GM10248 (cell line): ENCODE data around the gene NINJ1.

Experiments used
- CTCF ChIA-PET: fragments of 300-600 bp; sonication (Branson Sonifier 250); formaldehyde crosslinking; extraction: SDS; loops from one replicate; lab custom pipeline; 2021; ENCODE audit warnings: antibody characterized with exemption; lab: Yijun Ruan, JAX
- POLR2A ChIA-PET: fragments of 350-650 bp; sonication (Branson Sonifier 250); formaldehyde crosslinking; extraction: SDS; loops from one replicate; lab custom pipeline; 2020; ENCODE audit warnings: antibody characterized with exemption; lab: Yijun Ruan, JAX
- DNase-seq: peaks from one replicate; pipeline ENCODE4 v3.0.0; 2012; ENCODE audit errors: extremely low spot score
- CTCF ChIP-seq: IDR thresholded peaks from 2 replicates; pipeline ENCODE4 v1.5.1; 2012; ENCODE audit warnings: mild to moderate bottlenecking, low read depth; ENCODE audit errors: extremely low read depth, missing control alignments, control extremely low read depth

The NINJ1 gene

GRCh38 chr9:93130861-93131481 is 3.1 kb downstream of the NINJ1 start:
- POLR2A ChIA-PET: no interaction called here
- DNase-seq: no peak
- no peak for TF ChIP-seq CTCF
- CTCF ChIA-PET: interaction anchor here (1.2 to 16.5 kb wide), 3 partner anchors 11 to 550 kb away, joined by 3 to 174 read pairs (median 26); no protein-coding TSS in a partner anchor

- POLR2A ChIA-PET: interaction anchor here (1.3 kb wide), 1 partner anchor 10 kb away, joined by 3 read pairs; no protein-coding TSS in a partner anchor
- DNase-seq: no peak
- CTCF ChIA-PET: interaction anchor here (1.2 to 16.5 kb wide), 5 partner anchors 10 to 551 kb away, joined by 3 to 174 read pairs (median 6); no protein-coding TSS in a partner anchor
- TF ChIP-seq CTCF: no peak
Observed at GRCh38 chr9:93129691-93130500, 4.2 kb downstream of the NINJ1 start.

GRCh38 chr9:93129286-93129685 is 4.8 kb downstream of the NINJ1 start:
- DNase-seq: no peak
- TF ChIP-seq CTCF: no peak
- ChIA-PET POLR2A (interaction anchor here (1.3 kb wide), 1 partner anchor 9 kb away, joined by 3 read pairs; no protein-coding TSS in a partner anchor), CTCF (interaction anchor here (0.9 to 16.5 kb wide), 5 partner anchors 9 to 126 kb away, joined by 3 to 174 read pairs (median 6); no protein-coding TSS in a partner anchor)

GRCh38 chr9:93128715-93129224 is 5.3 kb downstream of the NINJ1 start:
- TF ChIP-seq CTCF: no peak
- no peak for DNase-seq
- ChIA-PET POLR2A (interaction anchor here (1.3 kb wide), 1 partner anchor 9 kb away, joined by 3 read pairs; no protein-coding TSS in a partner anchor), CTCF (interaction anchor here (0.9 to 16.5 kb wide), 5 partner anchors 9 to 125 kb away, joined by 3 to 174 read pairs (median 6); no protein-coding TSS in a partner anchor)

GRCh38 chr9:93128011-93128714 is 5.9 kb downstream of the NINJ1 start:
- ChIA-PET CTCF (interaction anchor here (16.5 kb wide), 1 partner anchor 21 kb away, joined by 174 read pairs; no protein-coding TSS in a partner anchor), POLR2A (interaction anchor here (1.3 kb wide), 1 partner anchor 8 kb away, joined by 3 read pairs; no protein-coding TSS in a partner anchor)
- no peak for TF ChIP-seq CTCF
- DNase-seq: no peak
